Measurements from ENCODE around the gene GP1BA. TPM values are rescaled to one million over a fixed set of nuclear protein-coding genes. Genes with fewer than 3 reads are reported as not detected.

GP1BA gene
- total RNA-seq (ENCODE audit: unreplicated experiment) = 0.47 TPM
- long read RNA-seq, partial matches to known transcripts = 0 of 2 reads
- long read RNA-seq, other reads (novel, unspliced or antisense) = 2 of 2 reads

DNA sequence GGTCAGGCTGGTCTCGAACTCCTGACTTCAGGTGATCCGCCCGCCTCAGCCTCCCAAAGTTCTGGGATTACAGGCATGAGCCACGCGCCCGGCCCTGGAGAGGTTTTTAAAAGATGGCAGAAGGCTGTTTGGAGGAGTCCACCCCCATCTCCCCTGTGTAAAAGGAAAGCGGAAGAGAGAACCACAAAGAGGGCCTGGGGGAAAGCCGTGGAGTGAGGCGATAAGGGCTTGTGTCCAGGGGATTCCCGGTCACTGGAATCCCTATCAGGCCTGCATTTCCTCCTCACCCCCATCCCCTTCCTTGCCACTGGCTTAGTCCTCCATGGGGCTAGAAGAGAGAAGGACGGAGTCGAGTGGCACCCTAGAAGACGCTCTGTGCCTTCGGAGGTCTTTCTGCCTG is at the start of gene GP1BA:
GP1BA (plus strand) TSS at position 315 of the 400 bp plus-strand sequence. CDS start 328 bp downstream, outside the sequence.
- DNase-seq = no peak
- TF ChIP-seq, protein P1, sequence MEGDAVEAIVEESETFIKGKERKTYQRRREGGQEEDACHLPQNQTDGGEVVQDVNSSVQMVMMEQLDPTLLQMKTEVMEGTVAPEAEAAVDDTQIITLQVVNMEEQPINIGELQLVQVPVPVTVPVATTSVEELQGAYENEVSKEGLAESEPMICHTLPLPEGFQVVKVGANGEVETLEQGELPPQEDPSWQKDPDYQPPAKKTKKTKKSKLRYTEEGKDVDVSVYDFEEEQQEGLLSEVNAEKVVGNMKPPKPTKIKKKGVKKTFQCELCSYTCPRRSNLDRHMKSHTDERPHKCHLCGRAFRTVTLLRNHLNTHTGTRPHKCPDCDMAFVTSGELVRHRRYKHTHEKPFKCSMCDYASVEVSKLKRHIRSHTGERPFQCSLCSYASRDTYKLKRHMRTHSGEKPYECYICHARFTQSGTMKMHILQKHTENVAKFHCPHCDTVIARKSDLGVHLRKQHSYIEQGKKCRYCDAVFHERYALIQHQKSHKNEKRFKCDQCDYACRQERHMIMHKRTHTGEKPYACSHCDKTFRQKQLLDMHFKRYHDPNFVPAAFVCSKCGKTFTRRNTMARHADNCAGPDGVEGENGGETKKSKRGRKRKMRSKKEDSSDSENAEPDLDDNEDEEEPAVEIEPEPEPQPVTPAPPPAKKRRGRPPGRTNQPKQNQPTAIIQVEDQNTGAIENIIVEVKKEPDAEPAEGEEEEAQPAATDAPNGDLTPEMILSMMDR (IDR thresholded peaks at IDR 0.05; ENCODE audit: partially characterized antibody, unreplicated experiment) = no peak
- peaks cover 8% of the 10 kb centered on the region for H3K27me3 Mint-ChIP-seq (ENCODE audit: unreplicated experiment)
- peak within 1 kb of the TSS; percentile 64 for H3K27ac Mint-ChIP-seq (ENCODE audit: unreplicated experiment)
- H3K4me1 Mint-ChIP-seq (ENCODE audit: low read depth, unreplicated experiment) = no peaks in the 10 kb centered on the region
- H3K4me3 Mint-ChIP-seq (ENCODE audit: unreplicated experiment) = peak within 1 kb of the TSS; percentile 26
- H3K9me3 Mint-ChIP-seq (ENCODE audit: unreplicated experiment) = peaks cover 4% of the 10 kb centered on the region
- H3K36me3 Mint-ChIP-seq (ENCODE audit: unreplicated experiment) = peaks cover 8% of the 10 kb centered on the region

DNA sequence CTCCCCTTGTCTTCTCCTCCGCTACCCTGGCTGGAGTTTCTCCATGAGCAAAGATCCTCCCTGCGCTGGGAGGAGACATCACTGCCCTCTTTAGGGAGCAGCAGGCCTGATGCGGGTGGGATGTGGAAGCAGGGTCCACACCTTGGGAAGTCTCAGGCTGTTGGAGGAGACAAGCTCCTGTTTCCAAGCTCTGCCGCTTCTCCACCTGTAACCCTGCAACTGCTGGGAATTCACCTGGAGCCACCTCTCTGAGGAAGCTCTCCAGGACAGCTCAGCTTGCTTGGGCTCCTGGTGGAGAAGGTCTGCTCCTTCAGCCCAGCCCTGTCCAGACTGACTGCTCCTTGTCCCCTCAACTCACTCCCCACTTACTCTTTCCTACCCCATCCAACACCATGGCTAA is 47.6 kb upstream of the GP1BA start:
- Mint-ChIP-seq H3K4me1 (ENCODE audit: low read depth, unreplicated experiment) (peaks cover 3% of the 10 kb centered on the region), H3K36me3 (ENCODE audit: unreplicated experiment) (no peaks in the 10 kb centered on the region), H3K9me3 (ENCODE audit: unreplicated experiment) (peaks cover 1% of the 10 kb centered on the region), H3K27ac (ENCODE audit: unreplicated experiment) (no peak overlapping the region), H3K4me3 (ENCODE audit: unreplicated experiment) (no peak overlapping the region), H3K27me3 (ENCODE audit: unreplicated experiment) (peaks cover 5% of the 10 kb centered on the region)
- no peak for DNase-seq
- TF ChIP-seq, protein P1 (IDR thresholded peaks at IDR 0.05; ENCODE audit: partially characterized antibody, unreplicated experiment) = no peak

DNA sequence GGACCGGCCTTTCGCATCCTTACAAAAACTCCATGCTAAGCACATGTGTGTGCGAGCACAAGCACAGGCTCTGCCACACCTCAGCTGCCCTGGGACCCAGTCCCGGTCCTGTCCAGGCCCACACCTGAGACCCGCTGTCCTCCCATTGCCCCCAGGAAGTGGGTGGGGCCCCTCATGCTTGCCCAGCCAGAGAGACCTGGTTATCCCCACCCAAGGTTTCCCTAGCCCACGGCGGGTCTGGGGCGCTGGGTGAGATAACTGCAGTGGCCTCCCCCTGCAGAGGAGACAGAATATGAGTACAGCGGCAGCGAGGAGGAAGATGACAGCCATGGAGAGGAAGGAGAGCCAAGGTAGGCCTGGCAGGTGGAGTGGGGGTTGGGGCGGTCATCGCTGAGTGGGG is 45.2 kb upstream of the GP1BA start:
- Mint-ChIP-seq H3K4me3 (ENCODE audit: unreplicated experiment) (no peak overlapping the region), H3K9me3 (ENCODE audit: unreplicated experiment) (peaks cover 1% of the 10 kb centered on the region)
- DNase-seq = no peak

DNA sequence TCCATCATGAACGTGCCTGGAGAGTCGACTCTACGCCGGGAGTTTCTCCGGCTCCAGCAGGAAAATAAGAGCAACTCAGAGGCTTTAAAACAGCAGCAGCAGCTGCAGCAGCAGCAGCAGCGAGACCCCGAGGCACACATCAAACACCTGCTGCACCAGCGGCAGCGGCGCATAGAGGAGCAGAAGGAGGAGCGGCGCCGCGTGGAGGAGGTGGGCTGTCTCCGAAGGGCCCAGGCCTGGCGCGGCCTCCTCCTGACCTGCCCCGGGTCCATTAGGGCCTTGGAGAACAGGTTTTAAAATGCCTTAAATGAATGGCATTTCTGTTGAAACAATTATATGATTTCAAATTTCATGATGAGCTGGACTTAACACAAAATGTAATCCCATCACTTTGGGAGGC is 44.5 kb upstream of the GP1BA start:
- Mint-ChIP-seq H3K27ac (ENCODE audit: unreplicated experiment) (no peak overlapping the region), H3K36me3 (ENCODE audit: unreplicated experiment) (no peaks in the 10 kb centered on the region), H3K27me3 (ENCODE audit: unreplicated experiment) (peaks cover 6% of the 10 kb centered on the region), H3K4me1 (ENCODE audit: low read depth, unreplicated experiment) (peaks cover 4% of the 10 kb centered on the region), H3K4me3 (ENCODE audit: unreplicated experiment) (no peak overlapping the region), H3K9me3 (ENCODE audit: unreplicated experiment) (peaks cover 3% of the 10 kb centered on the region)
- no peak for DNase-seq
- TF ChIP-seq, protein P1 (IDR thresholded peaks at IDR 0.05; ENCODE audit: partially characterized antibody, unreplicated experiment) = no peak

More for the DNA sequence above, 45.2 kb upstream of the GP1BA start:
- Mint-ChIP-seq H3K4me1 (ENCODE audit: low read depth, unreplicated experiment) (peaks cover 5% of the 10 kb centered on the region), H3K27ac (ENCODE audit: unreplicated experiment) (no peak overlapping the region), H3K36me3 (ENCODE audit: unreplicated experiment) (no peaks in the 10 kb centered on the region), H3K27me3 (ENCODE audit: unreplicated experiment) (peaks cover 7% of the 10 kb centered on the region)
- TF ChIP-seq, protein P1 (IDR thresholded peaks at IDR 0.05; ENCODE audit: partially characterized antibody, unreplicated experiment) = no peak

DNA sequence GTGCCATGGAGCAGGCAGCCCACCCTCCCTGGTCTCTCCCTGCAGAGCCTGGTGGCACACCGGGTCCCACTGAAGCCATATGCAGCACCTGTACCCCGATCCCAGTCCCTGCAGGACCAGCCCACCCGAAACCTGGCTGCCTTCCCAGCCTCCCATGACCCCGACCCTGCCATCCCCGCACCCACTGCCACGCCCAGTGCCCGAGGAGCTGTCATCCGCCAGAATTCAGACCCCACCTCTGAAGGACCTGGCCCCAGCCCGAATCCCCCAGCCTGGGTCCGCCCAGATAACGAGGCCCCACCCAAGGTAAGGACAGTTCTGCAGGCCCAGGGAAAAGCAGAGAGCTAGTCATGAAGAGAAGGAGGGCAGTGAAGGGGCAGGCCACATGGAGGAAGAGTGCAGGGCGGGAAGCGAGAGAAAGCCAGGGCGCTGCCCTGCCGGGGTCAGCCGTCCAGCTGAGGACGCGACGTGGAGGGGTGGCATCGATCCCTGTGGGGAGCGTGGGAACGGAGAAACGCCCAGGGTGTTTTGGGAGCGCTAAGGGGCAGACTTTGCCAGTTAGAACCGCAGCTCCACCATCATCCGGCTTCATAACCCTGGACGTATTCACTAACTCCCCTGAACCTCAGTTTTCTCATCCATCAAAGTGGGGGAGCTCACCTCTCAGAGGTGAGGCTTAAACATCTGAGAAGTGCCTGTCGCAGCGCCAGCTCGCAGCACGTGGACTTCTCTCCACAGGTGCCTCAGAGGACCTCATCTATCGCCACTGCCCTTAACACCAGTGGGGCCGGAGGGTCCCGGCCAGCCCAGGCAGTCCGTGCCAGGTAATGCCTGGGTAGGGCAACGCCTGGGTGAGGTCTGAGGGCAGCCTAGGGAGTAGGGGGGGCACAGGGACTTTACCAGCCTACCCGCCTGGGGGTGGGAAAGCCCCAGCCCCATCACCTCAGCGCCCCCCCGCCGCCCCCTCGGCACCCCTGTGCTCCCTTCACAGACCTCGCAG is 40.4 kb upstream of the GP1BA start:
- DNase-seq = no peak
- no peaks in the 10 kb centered on the region for H3K36me3 Mint-ChIP-seq (ENCODE audit: unreplicated experiment)
- TF ChIP-seq, protein P1 (IDR thresholded peaks at IDR 0.05; ENCODE audit: partially characterized antibody, unreplicated experiment) = no peak
- peaks cover 6% of the 10 kb centered on the region for H3K27me3 Mint-ChIP-seq (ENCODE audit: unreplicated experiment)
- no peak overlapping the region for H3K4me3 Mint-ChIP-seq (ENCODE audit: unreplicated experiment)
- H3K4me1 Mint-ChIP-seq (ENCODE audit: low read depth, unreplicated experiment) = peaks cover 4% of the 10 kb centered on the region
- no peak overlapping the region for H3K27ac Mint-ChIP-seq (ENCODE audit: unreplicated experiment)
- H3K9me3 Mint-ChIP-seq (ENCODE audit: unreplicated experiment) = peaks cover 4% of the 10 kb centered on the region
